Stomach (tissue), 4 donors: ENCODE measurements around the gene PIP5K1B.

Experiments
- POLR2AphosphoS5 ChIP-seq, 3 donors: sonication (generic); formaldehyde crosslinking; IDR thresholded peaks; one replicate each; pipeline ENCODE4 v1.6.1; 2016; ENCODE audit warnings: antibody characterized with exemption in 3 of 3
- TF ChIP-seq, protein P1 (sequence below), 7 experiments: fragments of 450-650 bp in 4 of 7; fragments of 200-600 bp in 3 of 7; sonication (generic) in 3 of 7; IDR thresholded peaks; one replicate each; pipeline ENCODE4 v1.5.1; 2016 to 2019; ENCODE audit warnings: antibody characterized with exemption in 7 of 7, control low read depth in 2 of 7, mild to moderate bottlenecking in 1 of 7

DNA sequence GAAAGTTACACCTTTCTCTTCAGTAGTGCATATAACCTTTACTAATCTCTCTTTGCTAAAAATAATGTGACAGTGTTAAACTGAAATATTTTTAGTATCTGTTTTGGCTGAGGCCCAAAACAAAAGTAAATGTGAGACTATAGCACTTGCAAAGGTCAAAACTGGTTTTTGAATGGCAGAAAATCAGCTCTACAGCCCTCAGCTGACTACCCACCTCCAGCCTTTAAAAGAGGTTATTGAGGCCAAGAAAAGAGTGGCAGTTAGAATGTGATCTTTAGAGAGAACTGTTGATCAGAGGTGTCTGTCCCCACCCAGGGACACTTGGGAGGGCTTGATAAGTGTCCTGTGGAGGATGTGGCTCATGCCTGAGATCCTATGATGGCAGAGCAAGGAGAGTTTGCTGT is 278.0 kb downstream of the PIP5K1B start:
- TF ChIP-seq POLR2AphosphoS5 (IDR thresholded peaks at IDR 0.05): no peak
- TF ChIP-seq, protein P1, sequence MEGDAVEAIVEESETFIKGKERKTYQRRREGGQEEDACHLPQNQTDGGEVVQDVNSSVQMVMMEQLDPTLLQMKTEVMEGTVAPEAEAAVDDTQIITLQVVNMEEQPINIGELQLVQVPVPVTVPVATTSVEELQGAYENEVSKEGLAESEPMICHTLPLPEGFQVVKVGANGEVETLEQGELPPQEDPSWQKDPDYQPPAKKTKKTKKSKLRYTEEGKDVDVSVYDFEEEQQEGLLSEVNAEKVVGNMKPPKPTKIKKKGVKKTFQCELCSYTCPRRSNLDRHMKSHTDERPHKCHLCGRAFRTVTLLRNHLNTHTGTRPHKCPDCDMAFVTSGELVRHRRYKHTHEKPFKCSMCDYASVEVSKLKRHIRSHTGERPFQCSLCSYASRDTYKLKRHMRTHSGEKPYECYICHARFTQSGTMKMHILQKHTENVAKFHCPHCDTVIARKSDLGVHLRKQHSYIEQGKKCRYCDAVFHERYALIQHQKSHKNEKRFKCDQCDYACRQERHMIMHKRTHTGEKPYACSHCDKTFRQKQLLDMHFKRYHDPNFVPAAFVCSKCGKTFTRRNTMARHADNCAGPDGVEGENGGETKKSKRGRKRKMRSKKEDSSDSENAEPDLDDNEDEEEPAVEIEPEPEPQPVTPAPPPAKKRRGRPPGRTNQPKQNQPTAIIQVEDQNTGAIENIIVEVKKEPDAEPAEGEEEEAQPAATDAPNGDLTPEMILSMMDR (IDR thresholded peaks at IDR 0.05): no peak
